Measurements from ENCODE around the gene ANKRD52.
A peak's percentile ranks its signal among the peaks of the same experiment; 100 is the strongest.

DNA sequence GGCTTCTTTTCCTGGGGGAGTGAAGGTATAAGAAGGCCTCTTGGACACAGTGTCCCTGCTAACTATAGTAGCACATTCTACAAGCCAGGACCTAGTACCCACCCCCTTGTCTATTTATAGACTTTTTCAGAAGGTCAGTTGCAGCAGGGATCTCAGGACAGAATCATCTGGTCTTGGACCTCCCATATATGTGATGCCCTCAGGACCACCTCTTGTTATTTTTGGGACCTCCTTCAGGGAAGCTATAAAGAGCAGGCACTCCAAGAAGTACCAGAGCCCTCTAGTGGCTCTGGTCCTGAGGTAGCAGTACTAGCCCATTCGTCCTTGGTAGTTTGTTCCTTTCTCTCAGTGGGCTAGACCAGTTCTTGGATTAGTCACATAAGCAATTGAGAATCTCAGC lies 12.8 kb upstream of the ANKRD52 start:
- TF ChIP-seq EZH2 (IDR thresholded peaks at IDR 0.05; ENCODE audit: low read depth, unreplicated experiment) = no peak
- peak; percentile 62 to 75 for TF ChIP-seq CTCF (conservative IDR thresholded peaks at IDR 0.05; ENCODE audit: low read depth in 2 of 2)
- TF ChIP-seq ZNF114 (CRISPR knock-in tag; IDR thresholded peaks at IDR 0.05) = no peak
- TF ChIP-seq JUNB (IDR thresholded peaks at IDR 0.05; ENCODE audit: unreplicated experiment) = no peak
- TF ChIP-seq POLR2AphosphoS5 (IDR thresholded peaks at IDR 0.05; ENCODE audit: low read depth) = no peak
- TF ChIP-seq EZH2phosphoT487 (IDR thresholded peaks at IDR 0.05; ENCODE audit: unreplicated experiment) = no peak
- no peak for TF ChIP-seq CREB1 (CRISPR knock-in tag; IDR thresholded peaks at IDR 0.05; ENCODE audit: low read depth)
